ENCODE results near the gene PPP1R16B.

DNA sequence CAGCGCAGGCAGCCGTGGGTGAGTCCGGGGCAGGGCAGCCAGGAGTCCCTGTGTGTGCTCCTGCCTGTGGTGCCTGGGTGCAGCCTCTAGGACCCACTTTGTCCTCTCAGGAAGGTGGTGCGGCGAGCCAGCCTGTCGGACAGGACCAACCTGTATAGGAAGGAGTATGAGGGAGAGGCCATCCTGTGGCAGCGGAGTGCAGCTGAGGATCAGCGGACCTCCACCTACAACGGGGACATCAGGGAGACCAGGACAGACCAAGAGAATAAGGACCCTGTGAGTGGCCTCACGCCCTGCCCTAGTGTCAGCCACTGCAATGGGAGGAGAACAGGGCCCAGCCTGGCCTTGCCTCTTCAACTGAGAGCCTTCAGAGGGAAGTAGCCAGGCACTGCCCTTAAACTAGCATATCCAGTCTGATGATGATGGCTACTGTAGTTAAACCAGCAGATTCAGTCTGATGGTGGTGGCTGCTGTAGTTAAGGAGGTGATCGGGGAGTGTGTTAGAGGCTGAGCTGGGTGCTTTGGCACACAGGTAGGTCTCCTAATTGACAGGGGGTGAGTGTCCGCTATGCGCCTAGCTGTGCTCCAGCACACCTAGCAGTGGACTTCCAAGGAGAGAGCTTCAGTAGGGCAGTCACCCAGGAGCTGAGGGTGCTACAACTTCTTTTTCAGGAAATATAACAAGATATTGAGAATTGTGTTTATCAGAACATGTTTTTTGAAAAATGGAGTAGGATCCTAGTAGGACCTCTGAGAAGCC, 102.6 kb downstream of the PPP1R16B start:
- TF ChIP-seq, protein P1, sequence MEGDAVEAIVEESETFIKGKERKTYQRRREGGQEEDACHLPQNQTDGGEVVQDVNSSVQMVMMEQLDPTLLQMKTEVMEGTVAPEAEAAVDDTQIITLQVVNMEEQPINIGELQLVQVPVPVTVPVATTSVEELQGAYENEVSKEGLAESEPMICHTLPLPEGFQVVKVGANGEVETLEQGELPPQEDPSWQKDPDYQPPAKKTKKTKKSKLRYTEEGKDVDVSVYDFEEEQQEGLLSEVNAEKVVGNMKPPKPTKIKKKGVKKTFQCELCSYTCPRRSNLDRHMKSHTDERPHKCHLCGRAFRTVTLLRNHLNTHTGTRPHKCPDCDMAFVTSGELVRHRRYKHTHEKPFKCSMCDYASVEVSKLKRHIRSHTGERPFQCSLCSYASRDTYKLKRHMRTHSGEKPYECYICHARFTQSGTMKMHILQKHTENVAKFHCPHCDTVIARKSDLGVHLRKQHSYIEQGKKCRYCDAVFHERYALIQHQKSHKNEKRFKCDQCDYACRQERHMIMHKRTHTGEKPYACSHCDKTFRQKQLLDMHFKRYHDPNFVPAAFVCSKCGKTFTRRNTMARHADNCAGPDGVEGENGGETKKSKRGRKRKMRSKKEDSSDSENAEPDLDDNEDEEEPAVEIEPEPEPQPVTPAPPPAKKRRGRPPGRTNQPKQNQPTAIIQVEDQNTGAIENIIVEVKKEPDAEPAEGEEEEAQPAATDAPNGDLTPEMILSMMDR (IDR thresholded peaks at IDR 0.05 in 2 of 3, conservative IDR thresholded peaks at IDR 0.05 in 1 of 3; ENCODE audit: control insufficient read depth in 2 of 3, extremely low read depth in 1 of 3, insufficient read depth in 1 of 3, low read depth in 3 of 3, low read length in 3 of 3), result no peak
- TF ChIP-seq RAD21 (IDR thresholded peaks at IDR 0.05; ENCODE audit: insufficient read depth, low read depth, low read length) (no peak), JUNB (IDR thresholded peaks at IDR 0.05) (no peak), BCL11A (IDR thresholded peaks at IDR 0.05; ENCODE audit: low read depth, low read length) (no peak), SP1 (IDR thresholded peaks at IDR 0.05; ENCODE audit: low read depth, low read length) (no peak), RAD51 (IDR thresholded peaks at IDR 0.05) (no peak)
- TF ChIP-seq, protein P2, sequence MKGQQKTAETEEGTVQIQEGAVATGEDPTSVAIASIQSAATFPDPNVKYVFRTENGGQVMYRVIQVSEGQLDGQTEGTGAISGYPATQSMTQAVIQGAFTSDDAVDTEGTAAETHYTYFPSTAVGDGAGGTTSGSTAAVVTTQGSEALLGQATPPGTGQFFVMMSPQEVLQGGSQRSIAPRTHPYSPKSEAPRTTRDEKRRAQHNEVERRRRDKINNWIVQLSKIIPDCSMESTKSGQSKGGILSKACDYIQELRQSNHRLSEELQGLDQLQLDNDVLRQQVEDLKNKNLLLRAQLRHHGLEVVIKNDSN (IDR thresholded peaks at IDR 0.05; ENCODE audit: borderline replicate concordance, extremely low read length, insufficient read depth, low read depth, low read length), result no peak
- TF ChIP-seq, protein P3, sequence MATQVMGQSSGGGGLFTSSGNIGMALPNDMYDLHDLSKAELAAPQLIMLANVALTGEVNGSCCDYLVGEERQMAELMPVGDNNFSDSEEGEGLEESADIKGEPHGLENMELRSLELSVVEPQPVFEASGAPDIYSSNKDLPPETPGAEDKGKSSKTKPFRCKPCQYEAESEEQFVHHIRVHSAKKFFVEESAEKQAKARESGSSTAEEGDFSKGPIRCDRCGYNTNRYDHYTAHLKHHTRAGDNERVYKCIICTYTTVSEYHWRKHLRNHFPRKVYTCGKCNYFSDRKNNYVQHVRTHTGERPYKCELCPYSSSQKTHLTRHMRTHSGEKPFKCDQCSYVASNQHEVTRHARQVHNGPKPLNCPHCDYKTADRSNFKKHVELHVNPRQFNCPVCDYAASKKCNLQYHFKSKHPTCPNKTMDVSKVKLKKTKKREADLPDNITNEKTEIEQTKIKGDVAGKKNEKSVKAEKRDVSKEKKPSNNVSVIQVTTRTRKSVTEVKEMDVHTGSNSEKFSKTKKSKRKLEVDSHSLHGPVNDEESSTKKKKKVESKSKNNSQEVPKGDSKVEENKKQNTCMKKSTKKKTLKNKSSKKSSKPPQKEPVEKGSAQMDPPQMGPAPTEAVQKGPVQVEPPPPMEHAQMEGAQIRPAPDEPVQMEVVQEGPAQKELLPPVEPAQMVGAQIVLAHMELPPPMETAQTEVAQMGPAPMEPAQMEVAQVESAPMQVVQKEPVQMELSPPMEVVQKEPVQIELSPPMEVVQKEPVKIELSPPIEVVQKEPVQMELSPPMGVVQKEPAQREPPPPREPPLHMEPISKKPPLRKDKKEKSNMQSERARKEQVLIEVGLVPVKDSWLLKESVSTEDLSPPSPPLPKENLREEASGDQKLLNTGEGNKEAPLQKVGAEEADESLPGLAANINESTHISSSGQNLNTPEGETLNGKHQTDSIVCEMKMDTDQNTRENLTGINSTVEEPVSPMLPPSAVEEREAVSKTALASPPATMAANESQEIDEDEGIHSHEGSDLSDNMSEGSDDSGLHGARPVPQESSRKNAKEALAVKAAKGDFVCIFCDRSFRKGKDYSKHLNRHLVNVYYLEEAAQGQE (IDR thresholded peaks at IDR 0.05; ENCODE audit: low read depth, low read length), result no peak
- TF ChIP-seq, protein P4, sequence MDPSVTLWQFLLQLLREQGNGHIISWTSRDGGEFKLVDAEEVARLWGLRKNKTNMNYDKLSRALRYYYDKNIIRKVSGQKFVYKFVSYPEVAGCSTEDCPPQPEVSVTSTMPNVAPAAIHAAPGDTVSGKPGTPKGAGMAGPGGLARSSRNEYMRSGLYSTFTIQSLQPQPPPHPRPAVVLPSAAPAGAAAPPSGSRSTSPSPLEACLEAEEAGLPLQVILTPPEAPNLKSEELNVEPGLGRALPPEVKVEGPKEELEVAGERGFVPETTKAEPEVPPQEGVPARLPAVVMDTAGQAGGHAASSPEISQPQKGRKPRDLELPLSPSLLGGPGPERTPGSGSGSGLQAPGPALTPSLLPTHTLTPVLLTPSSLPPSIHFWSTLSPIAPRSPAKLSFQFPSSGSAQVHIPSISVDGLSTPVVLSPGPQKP (IDR thresholded peaks at IDR 0.05; ENCODE audit: low read depth, low read length), result no peak

Measured in GM12878 (cell line).